Stimulated activated CD8-positive, alpha-beta memory T cell treated with anti-CD3 and anti-CD28 coated beads, Interleukin-4, amount 100 ng/mL, for 24 hours (primary cell): ENCODE results near the gene CPS1.

ENCODE experiments used
- DNase-seq: peaks from one replicate; pipeline ENCODE4 v3.0.0-alpha.2; 2020; ENCODE audit warnings: low read depth

The CPS1 gene

GRCh38 chr2:210556329-210556980 lies at the start of gene CPS1:
TSS of gene CPS1 (plus strand) at chr2:210556599. CDS start at chr2:210556734, 135 bp downstream.
- DNase-seq, result no peak

- no peak for DNase-seq
Measured at GRCh38 chr2:210515911-210516310, 40.5 kb upstream of the CPS1 start.

GRCh38 chr2:210517264-210517663 lies 39.1 kb upstream of the CPS1 start:
- DNase-seq, result no peak

- no peak for DNase-seq
Measured at GRCh38 chr2:210519594-210519993, 36.8 kb upstream of the CPS1 start.

- no peak for DNase-seq
Measured at GRCh38 chr2:210522399-210522798, 34.0 kb upstream of the CPS1 start.

GRCh38 chr2:210523650-210524289 lies 32.6 kb upstream of the CPS1 start:
- no peak for DNase-seq

GRCh38 chr2:210524533-210524932 lies 31.9 kb upstream of the CPS1 start:
- DNase-seq, result no peak

- DNase-seq, result no peak
Measured at GRCh38 chr2:210527286-210527685, 29.1 kb upstream of the CPS1 start.

GRCh38 chr2:210528716-210529115 lies 27.7 kb upstream of the CPS1 start:
- no peak for DNase-seq

- DNase-seq, result no peak
Measured at GRCh38 chr2:210531050-210531449, 25.3 kb upstream of the CPS1 start.

GRCh38 chr2:210531482-210531881 lies 24.9 kb upstream of the CPS1 start:
- no peak for DNase-seq

GRCh38 chr2:210533389-210533788 lies 23.0 kb upstream of the CPS1 start:
- no peak for DNase-seq

- DNase-seq, result no peak
Measured at GRCh38 chr2:210534879-210535278, 21.5 kb upstream of the CPS1 start.

GRCh38 chr2:210536973-210537650 lies 19.3 kb upstream of the CPS1 start:
- no peak for DNase-seq

GRCh38 chr2:210539035-210539434 lies 17.4 kb upstream of the CPS1 start:
- DNase-seq, result no peak

- DNase-seq, result no peak
Measured at GRCh38 chr2:210539578-210540416, 16.6 kb upstream of the CPS1 start.

- DNase-seq, result no peak
Measured at GRCh38 chr2:210540471-210540870, 15.9 kb upstream of the CPS1 start.

- no peak for DNase-seq
Measured at GRCh38 chr2:210540900-210541289, 15.5 kb upstream of the CPS1 start.

- no peak for DNase-seq
Measured at GRCh38 chr2:210541290-210541902, 15.0 kb upstream of the CPS1 start.

GRCh38 chr2:210544007-210544590 lies 12.3 kb upstream of the CPS1 start:
- no peak for DNase-seq

GRCh38 chr2:210544831-210545230 lies 11.6 kb upstream of the CPS1 start:
- no peak for DNase-seq
